SK-N-SH (cell line): ENCODE data around the gene CMTM1. TPM values are rescaled to one million over a fixed set of nuclear protein-coding genes. Genes with fewer than 3 reads are reported as not detected.

ENCODE experiments used
- CTCF ChIA-PET: fragments of 300-600, 350-600 bp; formaldehyde crosslinking; extraction: SDS; loops from one replicate; lab custom pipeline; 2021; lab: Yijun Ruan, JAX
- POLR2A ChIA-PET: fragments of 350-600 bp; sonication (Branson Sonifier 250); formaldehyde crosslinking; extraction: SDS; loops from one replicate; lab custom pipeline; 2020; ENCODE audit warnings: antibody characterized with exemption, inconsistent platforms; lab: Yijun Ruan, JAX
- DNase-seq: peaks from one replicate; pipeline ENCODE4 v3.0.0; 2012
- H2AFZ ChIP-seq: fragments of 200-600 bp; sonication (generic); 2 replicates; pipeline ENCODE4 v1.8.1; 2016; ENCODE audit warnings: antibody characterized with exemption, mild to moderate bottlenecking, low read depth
- H3F3A ChIP-seq: fragments of 200-600 bp; sonication (generic); replicated peaks from 2 replicates; pipeline ENCODE3; 2016; ENCODE audit warnings: antibody characterized with exemption, mild to moderate bottlenecking; ENCODE audit not compliant: insufficient read depth
- H3K27ac ChIP-seq, 2 experiments: fragments of 200-500 bp in 1 of 2; fragments of 200-600 bp in 1 of 2; sonication (Bioruptor generic) in 1 of 2; sonication (generic), shearing (Covaris generic) in 1 of 2; 2 replicates each; pipeline versions ENCODE4 v1.5.1 to v1.6.1; 2014 to 2016; ENCODE audit warnings: low read depth in 2 of 2, inconsistent platforms in 1 of 2, low read length in 1 of 2, mild to moderate bottlenecking in 1 of 2, mixed read lengths in 1 of 2
- H3K27me3 ChIP-seq: fragments of 200-600 bp; sonication (generic), shearing (Covaris generic); 2 replicates; pipeline ENCODE4 v1.6.1; 2016; ENCODE audit warnings: mixed run types; ENCODE audit not compliant: insufficient read depth
- H3K36me3 ChIP-seq, 2 experiments: fragments of 200-500 bp in 1 of 2; fragments of 200-600 bp in 1 of 2; sonication (Bioruptor generic) in 1 of 2; sonication (generic) in 1 of 2; replicated peaks in 1 of 2; 2 replicates each; pipeline versions ENCODE3 to v1.5.1; 2014 to 2016; ENCODE audit warnings: low read length in 1 of 2, mild to moderate bottlenecking in 1 of 2; ENCODE audit not compliant: insufficient read depth in 2 of 2, control insufficient read depth in 1 of 2
- H3K4me1 ChIP-seq, 2 experiments: fragments of 200-500 bp in 1 of 2; fragments of 200-600 bp in 1 of 2; sonication (Bioruptor generic) in 1 of 2; sonication (generic), shearing (Covaris generic) in 1 of 2; 2 replicates each; pipeline versions ENCODE4 v1.5.1 to v1.6.1; 2014 to 2016; ENCODE audit warnings: low read depth in 1 of 2, low read length in 1 of 2, mixed run types in 1 of 2; ENCODE audit not compliant: insufficient read depth in 2 of 2, control insufficient read depth in 1 of 2
- H3K4me2 ChIP-seq: fragments of 200-600 bp; sonication (generic), shearing (Covaris generic); 2 replicates; pipeline ENCODE4 v1.6.1; 2017; ENCODE audit warnings: mixed run types
- H3K4me3 ChIP-seq, 2 experiments: fragments of 200-500 bp in 1 of 2; fragments of 200-600 bp in 1 of 2; sonication (Bioruptor generic) in 1 of 2; sonication (generic), shearing (Covaris generic) in 1 of 2; 2 replicates each; pipeline versions ENCODE4 v1.5.1 to v1.8.1; 2014 to 2016; ENCODE audit warnings: low read depth in 2 of 2, inconsistent platforms in 1 of 2, low read length in 1 of 2, mild to moderate bottlenecking in 1 of 2, mixed read lengths in 1 of 2, moderate library complexity in 1 of 2
- H3K79me2 ChIP-seq: fragments of 200-600 bp; sonication (generic); 2 replicates; pipeline ENCODE4 v1.8.1; 2017; ENCODE audit warnings: mild to moderate bottlenecking; ENCODE audit not compliant: insufficient read depth
- H3K9ac ChIP-seq: fragments of 200-600 bp; sonication (generic); 2 replicates; pipeline ENCODE4 v1.6.1; 2017; ENCODE audit warnings: mixed run types
- H3K9me2 ChIP-seq: fragments of 200-600 bp; sonication (generic); 2 replicates; pipeline ENCODE4 v1.6.1; 2017; ENCODE audit warnings: mixed run types
- H3K9me3 ChIP-seq: fragments of 200-600 bp; sonication (generic); 2 replicates; pipeline ENCODE4 v1.6.1; 2017; ENCODE audit warnings: mixed run types, mild to moderate bottlenecking, moderate library complexity
- H4K20me1 ChIP-seq: fragments of 200-600 bp; sonication (generic); 2 replicates; pipeline ENCODE4 v1.6.1; 2017; ENCODE audit warnings: mild to moderate bottlenecking, mixed run types; ENCODE audit not compliant: insufficient read depth
- ELF1 ChIP-seq: IDR thresholded peaks from 2 replicates; pipeline ENCODE4 v1.4.0; 2012
- FOXJ3 ChIP-seq: sonication (generic); formaldehyde crosslinking; IDR thresholded peaks from 2 replicates; pipeline ENCODE4 v1.5.1; 2020; ENCODE audit warnings: mild to moderate bottlenecking, missing genetic modification reagents
- GABPA ChIP-seq: IDR thresholded peaks from 2 replicates; pipeline ENCODE4 v1.4.0; 2012; ENCODE audit warnings: low read depth, mild to moderate bottlenecking
- MAX ChIP-seq: IDR thresholded peaks from 2 replicates; pipeline ENCODE4 v1.4.0; 2012; ENCODE audit warnings: low read depth
- POLR2AphosphoS5 ChIP-seq: IDR thresholded peaks from 2 replicates; pipeline ENCODE4 v1.6.1; 2012; ENCODE audit warnings: low read depth, low read length
- SIN3A ChIP-seq: IDR thresholded peaks from 2 replicates; pipeline ENCODE4 v1.6.1; 2012; ENCODE audit warnings: low read depth, mild to moderate bottlenecking, low read length, moderate library complexity, borderline replicate concordance
- SMC3 ChIP-seq: IDR thresholded peaks from 2 replicates; pipeline ENCODE4 v1.6.1; 2012; ENCODE audit warnings: low read depth, low read length, improper control_type of control experiment
- TAF1 ChIP-seq: IDR thresholded peaks from 2 replicates; pipeline ENCODE4 v1.6.1; 2012; ENCODE audit warnings: low read depth, mild to moderate bottlenecking, low read length, moderate library complexity, borderline replicate concordance
- WGBS: methylation state at CpG from one replicate; pipeline ENCODE4 v1.1.6; 2017; ENCODE audit warnings: low lambda C conversion rate; 5-methylcytosine and 5-hydroxymethylcytosine counted together
- polyA plus RNA-seq, 3 experiments: library from polyadenylated mRNA; depleted of rRNA; stranded (reverse); fragments of >200 nt; gene quantifications; 2 replicates each; pipeline ENCODE4 v1.2.3, GENCODE V29; 2012

CMTM1 gene
- polyA plus RNA-seq, 1 of the 3 experiments (the other 2 are of a cell fraction): 3.7 TPM

GRCh38 chr16:66605177-66605978 lies 39.1 kb downstream of the CMTM1 start:
- WGBS: 7% methylated on average over 8 of the region's 61 CpGs
- Histone ChIP-seq H3F3A (peaks cover 16% of the 10 kb centered on the region), H2AFZ (0 out of 2 replicates have a peak overlapping the region, but pooled peaks have one; percentile 32), H3K9ac (peak overlapping the region; percentile 94), H3K27me3 (no peaks in the 10 kb centered on the region), H3K79me2 (peaks cover 56% of the 10 kb centered on the region), H3K4me2 (peak overlapping the region; percentile 96), H3K9me2 (no peaks in the 10 kb centered on the region), H3K27ac (peak overlapping the region; percentile 64 to 68; a peak in 3 of 4 replicates), H3K4me3 (peak overlapping the region; percentile 67 to 81), H3K4me1 (peaks cover 8 to 22% of the 10 kb centered on the region in 2 experiments; a peak in 3 of 4 replicates), H3K36me3 (peaks cover 11 to 12% of the 10 kb centered on the region in 2 experiments), H3K9me3 (no peaks in the 10 kb centered on the region), H4K20me1 (peaks cover 24% of the 10 kb centered on the region; the same call in 1 of the 2 replicates)
- DNase-seq: peak; percentile 80
- 0 out of 2 replicates have a peak, but pooled peaks have one; percentile 18 for TF ChIP-seq SIN3A
- TF ChIP-seq ELF1: 0 out of 2 replicates have a peak, but pooled peaks have one; percentile 37
- TF ChIP-seq FOXJ3: no peak
- 0 out of 2 replicates have a peak, but pooled peaks have one; percentile 19 for TF ChIP-seq MAX
- TF ChIP-seq POLR2AphosphoS5: no peak
- CTCF ChIA-PET: interaction anchor here (0.6 to 3.3 kb wide), 7 partner anchors 9 to 347 kb away, joined by 3 to 19 read pairs (median 6); no protein-coding TSS in a partner anchor
- POLR2A ChIA-PET: no interaction called here

GRCh38 chr16:66605979-66606751 lies 39.9 kb downstream of the CMTM1 start:
- H3K9me2 ChIP-seq: no peaks in the 10 kb centered on the region
- H3K4me1 ChIP-seq: peaks cover 8 to 19% of the 10 kb centered on the region in 2 experiments; a peak in 3 of 4 replicates
- TF ChIP-seq SMC3: no peak
- no peak for TF ChIP-seq TAF1
- TF ChIP-seq GABPA: no peak
- H3K4me2 ChIP-seq: peak overlapping the region; percentile 96
- H3K27ac ChIP-seq: peak overlapping the region in 1 of 2 experiments; percentile 64; a peak in 2 of 4 replicates
- H3K9ac ChIP-seq: peak overlapping the region; percentile 94
- CTCF ChIA-PET: interaction anchor here (0.6 to 6.5 kb wide), 7 partner anchors 18 to 262 kb away, joined by 3 to 68 read pairs (median 10); no protein-coding TSS in a partner anchor
- H3K36me3 ChIP-seq: peaks cover 17% of the 10 kb centered on the region in 2 experiments
- peak overlapping the region; percentile 67 to 81 for H3K4me3 ChIP-seq
- H2AFZ ChIP-seq: no peak overlapping the region
- H4K20me1 ChIP-seq: peaks cover 24% of the 10 kb centered on the region; the same call in 1 of the 2 replicates
- no peaks in the 10 kb centered on the region for H3K27me3 ChIP-seq
- no peak for DNase-seq
- H3K79me2 ChIP-seq: peaks cover 58% of the 10 kb centered on the region
- H3F3A ChIP-seq: peaks cover 16% of the 10 kb centered on the region
- H3K9me3 ChIP-seq: no peaks in the 10 kb centered on the region
- POLR2A ChIA-PET: no interaction called here
- WGBS: 82% methylated on average over 9 of the region's 10 CpGs
